ENCODE results near the gene MEGF6. TPM values are rescaled to one million over a fixed set of nuclear protein-coding genes. Genes with fewer than 3 reads are reported as not detected.

MEGF6 gene
- total RNA-seq, 2 donors from 2014 or later, result 22.4 to 24.9 TPM

GRCh38 chr1:3550511-3551289 is 60.6 kb downstream of the MEGF6 start:
- Histone ChIP-seq H3K27me3 (no peaks in the 10 kb centered on the region), H3K36me3 (replicated peaks in 1 of 2; ENCODE audit: insufficient read depth in 1 of 2, low read depth in 2 of 2) (no peaks in the 10 kb centered on the region), H3K27ac (no peak overlapping the region), H3K4me3 (no peak overlapping the region), H3K4me1 (peaks cover 12% of the 10 kb centered on the region), H3K9me3 (no peaks in the 10 kb centered on the region)
- DNase-seq (no peak), ATAC-seq (no peak)
- 63 to 70% methylated on average over 13 to 26 of the region's 27 CpGs for WGBS, 2 donors
- TF ChIP-seq CTCF (IDR thresholded peaks at IDR 0.05) (no peak), POLR2A (IDR thresholded peaks at IDR 0.05) (no peak)
- intact Hi-C loops (cut with DNase I), result no loop called here

GRCh38 chr1:3548895-3549294 is 62.4 kb downstream of the MEGF6 start:
- no peaks in the 10 kb centered on the region for H3K27me3 ChIP-seq
- intact Hi-C loops (cut with DNase I), result no loop called here
- H3K27ac ChIP-seq, result no peak overlapping the region
- H3K4me1 ChIP-seq, result peaks cover 12% of the 10 kb centered on the region
- no peaks in the 10 kb centered on the region for H3K9me3 ChIP-seq
- H3K4me3 ChIP-seq, result no peak overlapping the region
- TF ChIP-seq POLR2A (IDR thresholded peaks at IDR 0.05) (no peak), CTCF (IDR thresholded peaks at IDR 0.05) (no peak)
- ATAC-seq (no peak), DNase-seq (no peak)
- no peaks in the 10 kb centered on the region for H3K36me3 ChIP-seq (replicated peaks in 1 of 2; ENCODE audit: insufficient read depth in 1 of 2, low read depth in 2 of 2)
- WGBS, 2 donors, result 75% methylated on average over 15 of the region's 15 CpGs; no CpG with 5 or more reads in 1 of the 2 donors

GRCh38 chr1:3548156-3548893 is 63.0 kb downstream of the MEGF6 start:
- H3K27me3 ChIP-seq, result no peaks in the 10 kb centered on the region
- no peak overlapping the region for H3K4me3 ChIP-seq
- H3K27ac ChIP-seq, result peak overlapping the region in 2 of 4 donors; percentile 13 to 21
- intact Hi-C loops (cut with DNase I), result no loop called here
- ATAC-seq (peak; percentile 71), DNase-seq (peak; percentile 21 to 50 (median 38))
- no peaks in the 10 kb centered on the region for H3K36me3 ChIP-seq (replicated peaks in 1 of 2; ENCODE audit: insufficient read depth in 1 of 2, low read depth in 2 of 2)
- TF ChIP-seq CTCF (IDR thresholded peaks at IDR 0.05) (no peak), POLR2A (IDR thresholded peaks at IDR 0.05) (no peak)
- WGBS, 2 donors, result 53% methylated on average over 24 of the region's 24 CpGs; no CpG with 5 or more reads in 1 of the 2 donors
- H3K4me1 ChIP-seq, result peaks cover 12% of the 10 kb centered on the region
- H3K9me3 ChIP-seq, result no peaks in the 10 kb centered on the region

- no peak for TF ChIP-seq CTCF (IDR thresholded peaks at IDR 0.05)
- TF ChIP-seq POLR2A (IDR thresholded peaks at IDR 0.05), result no peak
- DNase-seq, result peak in 1 of 4 donors; percentile 16
Observed at GRCh38 chr1:3547055-3548005, 64.0 kb downstream of the MEGF6 start.

More at GRCh38 chr1:3547055-3548005, 64.0 kb downstream of the MEGF6 start:
- no peak overlapping the region for H3K27ac ChIP-seq
- H3K36me3 ChIP-seq (replicated peaks in 1 of 2; ENCODE audit: insufficient read depth in 1 of 2, low read depth in 2 of 2), result no peaks in the 10 kb centered on the region
- H3K9me3 ChIP-seq, result no peaks in the 10 kb centered on the region
- H3K4me3 ChIP-seq, result no peak overlapping the region
- intact Hi-C loops (cut with DNase I), result no loop called here
- no peaks in the 10 kb centered on the region for H3K27me3 ChIP-seq
- ATAC-seq, result no peak
- WGBS, 2 donors, result 50 to 66% methylated on average over 2 to 38 of the region's 38 CpGs
- H3K4me1 ChIP-seq, result peaks cover 12% of the 10 kb centered on the region

All from body of pancreas (tissue), 4 donors.